HL-60 (cell line): Measurements from ENCODE around the gene TACR2.

Experiments used
- DNase-seq, 2 experiments: peaks; one replicate each; pipeline ENCODE4 v3.0.0-alpha.2; 2010 to 2020; ENCODE audit warnings: low read depth in 1 of 2, low spot score in 1 of 2
- H3K27ac ChIP-seq: fragments of 250-450 bp; sonication (Bioruptor Pico); replicated peaks from 2 replicates; pipeline ENCODE4 v1.5.1; 2020; ENCODE audit warnings: mild to moderate bottlenecking, moderate library complexity
- H3K27me3 ChIP-seq: fragments of 250-450 bp; sonication (Bioruptor Pico); 2 replicates; pipeline ENCODE4 v1.5.1; 2021; ENCODE audit warnings: mild to moderate bottlenecking, moderate library complexity; ENCODE audit not compliant: insufficient read depth, poor library complexity, severe bottlenecking
- H3K4me3 ChIP-seq: replicated peaks from 2 replicates; pipeline ENCODE4 v1.5.1; 2011; ENCODE audit warnings: mild to moderate bottlenecking, control low read depth, low read length; ENCODE audit not compliant: insufficient read depth
- CTCF ChIP-seq: IDR thresholded peaks from one replicate; pipeline ENCODE4 v1.5.1; 2011; ENCODE audit warnings: low read length, control low read depth, inconsistent platforms; ENCODE audit not compliant: insufficient read depth
- GABPA ChIP-seq: IDR thresholded peaks from 2 replicates; pipeline ENCODE4 v1.6.1; 2012; ENCODE audit warnings: low read depth
- POLR2AphosphoS5 ChIP-seq: IDR thresholded peaks from 2 replicates; pipeline ENCODE4 v1.6.1; 2012; ENCODE audit warnings: low read depth
- REST ChIP-seq: IDR thresholded peaks from 2 replicates; pipeline ENCODE4 v1.6.1; 2012; ENCODE audit warnings: low read depth; ENCODE audit not compliant: insufficient replicate concordance
- SPI1 ChIP-seq: IDR thresholded peaks from 2 replicates; pipeline ENCODE4 v1.6.1; 2012; ENCODE audit warnings: low read depth, mild to moderate bottlenecking, borderline replicate concordance

TACR2 gene

GRCh38 chr10:69412232-69412790 lies 4.4 kb downstream of the TACR2 start:
- DNase-seq: no peak
- H3K4me3 ChIP-seq: no peak overlapping the region
- no peaks in the 10 kb centered on the region for H3K27me3 ChIP-seq
- no peak for TF ChIP-seq SPI1
- no peak for TF ChIP-seq REST
- TF ChIP-seq POLR2AphosphoS5: no peak
- no peak for TF ChIP-seq GABPA
- TF ChIP-seq CTCF: no peak
- H3K27ac ChIP-seq: no peak overlapping the region

- Histone ChIP-seq H3K27ac (no peak overlapping the region), H3K27me3 (no peaks in the 10 kb centered on the region), H3K4me3 (no peak overlapping the region)
- no peak for DNase-seq
- no peak for TF ChIP-seq POLR2AphosphoS5
- TF ChIP-seq CTCF: no peak
- TF ChIP-seq REST: no peak
- TF ChIP-seq GABPA: no peak
- TF ChIP-seq SPI1: no peak
These were observed 5.2 kb downstream of the TACR2 start for GRCh38 chr10:69411476-69411875.

- Histone ChIP-seq H3K27me3 (no peaks in the 10 kb centered on the region), H3K4me3 (no peak overlapping the region), H3K27ac (no peak overlapping the region)
- no peak for DNase-seq
- TF ChIP-seq SPI1 (no peak), GABPA (no peak), POLR2AphosphoS5 (no peak), REST (no peak), CTCF (no peak)
These were observed 6.2 kb downstream of the TACR2 start for GRCh38 chr10:69410487-69410886.
